NCI-H187 (cell line): Measurements from ENCODE around the gene CAMK2G.

Source experiments
- DNase-seq, 2 experiments: peaks; one replicate each; lab custom pipeline; 2025; lab: John Stamatoyannopoulos, UW

CAMK2G gene

DNA sequence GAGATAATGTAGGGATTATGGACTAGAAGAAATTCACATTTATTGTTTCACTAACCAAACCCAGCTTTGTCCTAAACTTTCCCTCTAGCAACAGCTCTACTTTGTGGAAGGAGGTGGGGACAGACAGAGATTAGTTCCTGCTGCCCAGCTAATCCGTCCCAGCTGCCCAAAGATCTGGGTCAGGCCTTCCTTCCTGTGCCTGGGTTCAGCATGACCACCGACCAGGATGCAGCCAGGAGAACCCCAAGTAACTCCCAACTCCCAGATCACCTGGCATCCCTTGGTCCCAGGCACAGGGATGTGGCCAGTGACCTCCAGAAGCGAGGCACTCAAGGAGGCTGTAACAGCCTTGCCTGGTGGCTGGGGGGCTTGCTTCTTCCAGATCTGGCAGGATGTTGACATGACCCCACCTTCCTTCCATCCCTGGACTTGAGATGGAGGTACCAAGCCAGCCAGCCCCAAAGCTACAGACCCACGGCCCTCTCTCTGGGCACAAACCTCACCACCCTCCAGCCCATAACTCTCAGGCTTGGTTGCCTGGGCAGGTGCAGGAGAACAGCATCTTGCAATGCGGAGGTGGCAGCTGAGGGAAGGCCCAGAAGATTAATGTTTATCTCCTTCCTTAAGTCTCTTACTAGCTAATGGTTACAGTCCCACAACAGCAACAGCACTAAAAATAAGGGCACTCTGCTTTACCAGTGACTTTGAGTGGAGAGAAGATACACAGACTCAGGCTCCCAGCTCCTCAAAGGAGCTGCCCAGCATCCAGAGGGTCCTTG is 11.1 kb downstream of the CAMK2G start:
- no peak for DNase-seq

DNA sequence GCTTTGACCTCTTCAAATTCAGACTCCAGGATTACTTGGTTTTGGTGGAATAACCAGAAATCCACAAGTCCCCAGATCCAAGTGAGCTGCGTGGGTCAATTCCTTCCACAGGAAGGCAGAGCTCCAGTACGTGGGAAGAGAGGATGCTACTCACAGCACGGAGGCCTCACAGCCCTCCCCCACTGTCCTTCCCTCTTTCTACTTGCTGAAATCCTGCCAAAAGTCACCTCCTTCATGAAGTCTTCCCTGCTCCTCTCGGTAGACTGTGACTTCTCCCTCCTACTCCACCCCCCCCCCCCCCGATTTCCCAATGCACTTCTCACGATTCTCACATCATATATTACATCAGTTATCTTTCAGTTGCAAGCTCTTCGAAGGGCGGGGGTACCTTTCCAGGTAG is 12.3 kb downstream of the CAMK2G start:
- DNase-seq: no peak

GRCh38 chr10:73859784-73860491 is 14.4 kb downstream of the CAMK2G start:
- no peak for DNase-seq

GRCh38 chr10:73859428-73859783 is 14.9 kb downstream of the CAMK2G start:
- no peak for DNase-seq

DNA sequence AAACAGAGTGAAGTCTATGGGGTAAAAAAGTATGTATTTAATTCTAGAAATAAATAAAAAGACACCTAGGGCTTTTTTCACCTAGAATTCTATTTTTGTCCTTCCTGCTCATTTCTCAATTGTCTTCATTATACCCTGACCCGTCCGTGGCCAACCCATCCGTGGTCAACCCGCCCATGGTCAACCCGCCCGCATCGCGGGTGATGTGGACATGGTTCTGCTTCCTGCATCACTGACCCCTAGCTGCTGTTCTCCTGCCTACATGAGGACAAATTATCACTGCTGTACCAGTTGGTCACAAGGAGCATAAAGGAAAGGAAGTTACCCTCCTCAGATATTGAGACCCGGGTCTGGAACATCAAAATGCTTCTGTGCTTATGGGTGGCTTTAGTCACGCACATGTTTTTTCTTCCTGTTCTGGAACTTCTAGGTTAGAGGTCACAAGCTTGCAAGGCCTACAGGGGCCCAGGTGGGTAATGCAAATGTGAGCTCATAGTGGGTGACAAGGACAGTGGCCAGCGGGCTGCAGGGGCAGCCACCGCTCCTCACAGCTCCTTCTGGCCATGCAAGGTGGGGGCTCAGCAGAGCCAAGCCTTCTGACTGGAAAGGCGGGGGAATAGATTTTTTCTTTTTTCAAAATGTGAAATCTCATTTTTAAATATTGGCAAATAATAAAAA is 15.5 kb downstream of the CAMK2G start:
- no peak for DNase-seq

DNA sequence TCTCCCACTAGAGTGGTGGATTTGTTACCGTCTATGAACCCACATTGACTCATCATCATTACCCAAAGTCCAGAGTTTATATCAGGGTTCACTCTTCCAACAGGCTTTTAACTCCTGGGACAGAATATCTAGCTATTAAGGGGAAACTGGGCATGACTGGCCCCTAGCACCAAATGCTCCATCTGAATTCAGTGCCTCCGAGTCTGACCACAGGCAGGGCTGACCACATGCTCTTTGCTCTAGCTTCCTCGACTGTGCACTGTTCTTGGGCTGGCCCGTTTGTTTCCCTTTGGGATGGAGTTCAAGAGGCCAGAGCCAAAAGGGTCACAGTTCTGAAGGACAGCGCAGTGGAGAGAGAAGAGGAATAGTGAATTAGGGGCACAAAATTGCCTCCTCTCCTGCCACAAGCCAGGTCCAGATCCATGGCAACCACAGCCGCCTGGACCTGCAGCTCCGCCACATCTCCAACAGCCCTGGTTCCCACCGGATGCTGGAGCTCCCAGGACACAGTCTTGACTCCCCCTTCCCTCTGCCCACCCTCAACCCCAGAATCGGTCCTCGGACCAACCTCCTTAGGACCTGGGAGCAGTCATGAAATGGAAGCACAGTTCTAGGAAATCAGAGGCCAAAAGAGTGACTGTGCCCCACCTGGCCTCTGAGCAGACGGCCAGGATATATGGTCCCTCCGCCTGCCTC is 16.2 kb downstream of the CAMK2G start:
- DNase-seq: no peak

- no peak for DNase-seq
Measured at GRCh38 chr10:73857446-73857845, 16.9 kb downstream of the CAMK2G start.

GRCh38 chr10:73856261-73856660 is 18.1 kb downstream of the CAMK2G start:
- no peak for DNase-seq

DNA sequence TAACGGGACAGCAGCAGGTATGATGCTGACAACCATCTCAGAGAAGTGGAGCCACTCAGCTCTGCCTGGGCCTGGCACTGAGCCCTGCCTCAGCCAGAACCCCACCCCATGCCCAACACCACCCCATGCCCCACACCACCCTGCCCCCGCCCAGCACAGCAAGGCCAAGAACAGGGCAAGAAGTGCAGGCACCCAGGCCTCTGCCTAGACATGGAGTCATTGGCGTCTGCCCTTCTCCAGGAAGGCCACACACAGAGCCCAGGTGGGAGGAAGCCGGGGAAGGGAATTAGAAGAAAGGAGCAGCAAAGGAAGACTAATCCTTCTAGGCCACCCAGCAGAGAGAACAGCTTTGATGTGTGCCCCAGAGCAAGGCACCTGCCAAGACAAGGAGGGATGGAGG is 18.9 kb downstream of the CAMK2G start:
- no peak for DNase-seq

- DNase-seq: no peak
Measured at GRCh38 chr10:73854310-73854709, 20.0 kb downstream of the CAMK2G start.

DNA sequence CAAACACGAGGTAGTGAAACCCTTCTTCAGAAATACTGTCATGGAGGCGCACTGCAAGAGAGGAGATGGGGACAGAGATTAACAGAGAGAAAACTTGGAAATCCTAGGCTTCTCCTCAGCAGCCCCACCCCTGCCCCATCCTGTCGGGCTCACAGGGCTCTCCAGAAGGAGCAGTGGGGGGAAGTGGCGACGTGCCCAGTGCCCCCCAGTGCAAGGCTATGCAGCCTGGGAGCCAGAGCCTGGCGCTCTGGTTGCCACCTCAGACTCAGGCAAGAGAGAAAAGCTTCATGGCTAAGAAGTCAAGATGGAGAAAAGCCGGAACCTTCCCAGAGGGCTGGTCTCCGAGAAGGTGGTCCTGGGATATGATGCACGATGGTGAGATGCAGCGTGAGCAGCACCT is 21.2 kb downstream of the CAMK2G start:
- DNase-seq: no peak

GRCh38 chr10:73850863-73851461 is 23.4 kb downstream of the CAMK2G start:
- no peak for DNase-seq

- no peak for DNase-seq
Measured at GRCh38 chr10:73850211-73850610, 24.1 kb downstream of the CAMK2G start.

DNA sequence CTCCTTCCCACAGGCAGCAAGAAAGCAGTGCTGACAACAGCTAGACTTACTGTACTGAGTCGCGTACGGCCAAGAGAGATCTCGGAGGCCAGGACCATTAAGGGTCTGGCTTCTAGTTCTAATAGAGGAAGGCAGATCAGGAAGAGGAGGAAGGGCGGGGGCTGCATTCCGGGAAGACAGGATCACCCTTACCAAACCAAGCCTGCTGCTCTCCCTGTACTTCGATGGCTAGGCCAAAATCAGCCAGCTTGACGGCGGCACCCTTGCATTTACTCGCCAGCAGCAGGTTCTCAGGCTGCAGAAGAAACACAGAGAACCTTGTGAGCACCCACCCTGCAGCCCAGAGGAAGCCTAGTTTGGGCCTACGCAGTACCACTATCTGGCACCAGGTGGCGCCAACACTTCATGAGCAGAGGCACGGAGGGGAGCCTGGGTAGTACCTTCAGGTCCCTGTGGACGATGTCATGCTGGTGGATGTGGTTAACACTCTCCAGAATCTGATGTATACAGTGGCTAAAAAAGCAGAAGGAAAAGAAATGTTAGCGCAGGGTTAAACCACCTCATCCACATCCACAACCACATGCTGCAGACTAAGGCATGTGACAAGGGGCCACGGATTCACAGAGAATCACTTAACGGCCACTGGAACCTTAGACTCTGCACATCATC is 25.4 kb downstream of the CAMK2G start:
- DNase-seq: peak; percentile 8 to 29

DNA sequence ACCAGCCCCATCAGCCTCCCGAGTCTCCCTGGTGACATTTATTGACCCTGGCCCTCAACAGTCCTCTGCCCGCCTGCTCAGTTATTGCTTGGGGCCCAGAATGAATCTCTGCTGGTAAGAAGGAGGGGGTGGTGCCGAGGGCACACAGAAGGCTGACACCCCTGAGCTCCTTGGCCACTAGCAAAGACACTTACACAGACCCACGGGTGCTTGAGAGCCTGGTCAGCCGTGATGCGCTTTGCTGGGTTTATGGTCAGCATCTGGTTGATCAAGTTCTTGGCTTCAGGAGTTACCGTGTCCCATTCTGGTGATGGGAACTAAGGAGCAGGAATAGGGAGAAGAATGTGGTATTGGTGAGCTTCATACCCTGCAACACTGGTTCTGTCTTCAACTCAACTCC is 27.3 kb downstream of the CAMK2G start:
- no peak for DNase-seq

DNA sequence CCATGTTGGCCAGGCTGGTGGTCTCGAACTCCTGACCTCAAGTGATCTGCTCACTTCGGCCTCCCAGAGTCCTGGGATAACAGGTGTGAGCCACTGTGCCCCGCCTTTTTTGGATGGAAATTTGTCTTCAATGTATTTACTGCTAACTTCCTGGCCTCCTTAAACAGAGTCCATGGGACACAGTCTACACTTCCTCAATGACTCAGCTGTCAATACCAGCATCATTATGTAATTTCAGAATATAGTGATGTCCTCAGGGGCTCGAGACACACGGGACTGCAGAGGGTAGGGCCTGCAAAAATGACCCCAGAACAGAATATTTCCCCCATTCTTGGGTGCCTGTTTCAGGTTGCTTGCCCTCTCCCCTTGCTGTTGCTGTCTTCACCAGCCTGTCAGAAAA is 31.1 kb downstream of the CAMK2G start:
- DNase-seq: no peak

DNA sequence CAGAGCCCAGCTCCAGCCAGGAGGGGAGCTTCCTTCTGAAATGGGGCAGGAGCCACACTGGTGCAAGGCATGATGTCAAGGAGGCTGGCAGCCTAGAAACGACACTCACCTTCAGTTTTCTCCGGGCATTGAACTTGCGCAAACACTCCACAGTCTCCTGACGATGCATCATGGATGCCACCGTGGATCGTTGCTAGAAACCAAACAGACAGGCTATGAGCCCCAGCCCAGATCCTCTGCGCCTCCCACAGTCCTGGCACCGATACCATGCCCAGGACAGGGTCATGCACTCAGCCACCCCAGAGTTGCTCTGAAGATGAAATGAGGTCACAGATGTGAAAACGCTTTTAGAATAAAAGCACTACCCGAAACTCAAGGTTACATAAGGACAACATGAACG is 32.0 kb downstream of the CAMK2G start:
- DNase-seq: no peak

DNA sequence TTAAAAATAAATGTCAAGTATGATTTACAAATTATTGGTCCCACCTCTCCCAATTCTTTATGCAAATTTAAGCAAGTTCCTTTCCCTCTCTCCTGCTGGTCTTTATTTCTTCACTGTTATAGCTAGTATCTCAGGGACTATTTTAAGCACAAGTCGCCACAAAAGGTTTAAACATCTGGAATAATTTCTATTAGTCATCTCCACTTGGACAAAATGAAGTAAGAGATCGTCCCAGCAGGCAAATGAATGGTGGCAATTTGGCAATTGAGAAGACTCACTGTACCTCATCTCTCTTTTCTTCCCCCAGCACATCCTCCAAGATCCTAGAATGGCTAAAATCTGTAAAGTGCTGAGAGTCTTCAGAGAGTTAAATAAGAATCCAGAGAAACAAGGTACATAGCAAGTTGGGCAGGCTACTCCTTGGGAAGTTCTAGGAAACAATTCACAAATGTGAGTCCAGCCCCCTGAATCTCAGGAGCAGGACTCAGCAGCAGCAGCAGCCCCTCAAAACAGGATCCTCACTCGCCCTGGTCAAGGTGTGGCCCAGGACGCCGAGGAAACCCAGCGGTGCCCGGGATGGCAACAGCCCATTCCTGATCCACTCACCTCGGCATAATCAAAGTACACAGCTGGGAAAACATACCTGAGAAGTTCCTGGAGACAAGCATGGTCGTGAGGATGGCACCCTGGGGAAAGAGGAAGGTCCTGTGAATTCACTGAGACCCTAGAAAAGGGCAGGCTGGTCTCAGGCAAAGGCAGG is 32.6 kb downstream of the CAMK2G start:
- DNase-seq: no peak

DNA sequence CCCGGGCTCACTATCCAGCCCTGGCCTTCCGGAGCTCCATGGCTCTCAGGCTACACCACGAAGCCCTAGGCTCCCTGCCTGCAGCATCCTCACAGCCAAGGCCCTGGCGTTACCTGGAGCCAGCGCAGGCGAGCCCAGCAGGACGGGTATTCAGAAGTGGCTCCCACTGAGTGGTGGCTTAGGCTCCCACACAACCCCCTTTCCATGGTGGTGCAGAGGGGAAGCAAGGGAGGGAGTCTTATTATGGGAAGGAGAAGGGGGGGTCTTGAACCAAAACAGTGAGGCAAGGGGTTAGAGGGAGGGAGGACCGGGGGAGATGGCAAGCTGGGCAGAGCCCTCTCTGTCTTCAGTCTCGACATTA is 33.3 kb downstream of the CAMK2G start:
- no peak for DNase-seq

- DNase-seq: no peak
Measured at GRCh38 chr10:73840403-73841060, 33.8 kb downstream of the CAMK2G start.

DNA sequence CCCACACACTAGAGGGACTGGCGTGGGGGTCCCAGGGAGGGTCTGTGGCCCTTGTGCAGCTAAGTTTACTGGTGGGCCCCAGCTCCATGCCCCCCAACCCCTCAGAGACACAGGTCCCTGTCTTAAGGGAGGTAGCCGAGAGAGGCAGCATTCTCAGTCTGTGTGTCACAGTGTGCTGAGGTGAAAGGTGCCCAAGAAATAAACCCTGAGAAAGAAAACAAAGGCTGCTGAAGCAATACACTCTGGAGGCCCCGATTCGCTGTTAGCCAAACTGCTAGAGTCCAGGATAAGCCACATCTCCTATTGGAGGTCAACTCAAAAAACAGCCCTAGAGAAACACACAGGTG is 34.3 kb downstream of the CAMK2G start:
- DNase-seq: no peak
